Muscle layer of duodenum (tissue), 2 donors: ENCODE data around the gene KANK3.
A peak's percentile ranks its signal among the peaks of the same experiment; 100 is the strongest.
"Not testable (repeated sequence)": the region's sequence is repeated elsewhere in the genome, so short reads cannot be mapped to it uniquely, and the experiment has no call there.

Experiments
- H3K27ac ChIP-seq: one replicate; pipeline ENCODE4 v1.7.0; 2013; ENCODE audit warnings: mild to moderate bottlenecking, low read length
- H3K27me3 ChIP-seq: one replicate; pipeline ENCODE4 v1.7.0; 2013; ENCODE audit warnings: low read depth, mild to moderate bottlenecking, control low read depth, low read length
- H3K36me3 ChIP-seq, 2 donors: one replicate each; pipeline ENCODE4 v1.7.0; 2013; ENCODE audit warnings: low read length in 2 of 2, control low read depth in 1 of 2, mild to moderate bottlenecking in 1 of 2; ENCODE audit not compliant: insufficient read depth in 2 of 2, control insufficient read depth in 1 of 2
- H3K4me1 ChIP-seq, 2 donors: one replicate each; pipeline ENCODE4 v1.7.0; 2013; ENCODE audit warnings: low read length in 2 of 2, mild to moderate bottlenecking in 2 of 2, control low read depth in 1 of 2, moderate library complexity in 1 of 2; ENCODE audit not compliant: insufficient read depth in 2 of 2, control insufficient read depth in 1 of 2
- H3K4me3 ChIP-seq, 2 donors: one replicate each; pipeline ENCODE4 v1.7.0; 2013; ENCODE audit warnings: low read length in 2 of 2, low read depth in 1 of 2, mild to moderate bottlenecking in 1 of 2
- H3K9me3 ChIP-seq, 2 donors: one replicate each; pipeline ENCODE4 v1.7.0; 2013; ENCODE audit warnings: low read length in 2 of 2, control low read depth in 1 of 2, mild to moderate bottlenecking in 1 of 2; ENCODE audit not compliant: control insufficient read depth in 1 of 2
- donor health status: healthy.

KANK3 gene

GRCh38 chr19:8321067-8321985 is 21.7 kb downstream of the KANK3 start, which contains the start of the genes NDUFA7 and RPS28:
TSS of gene NDUFA7 (minus strand) at chr19:8321375. CDS start at chr19:8321358, 17 bp downstream.
TSS of gene RPS28 (plus strand) at chr19:8321496. CDS start at chr19:8321531, 35 bp downstream.
- peaks cover 9 to 34% of the 10 kb centered on the region in 2 donors for H3K4me1 ChIP-seq
- peaks cover 7 to 14% of the 10 kb centered on the region in 2 donors for H3K36me3 ChIP-seq
- H3K4me3 ChIP-seq: peak within 1 kb of the TSS; percentile 95 to 99
- no peaks in the 10 kb centered on the region for H3K9me3 ChIP-seq
- H3K27ac ChIP-seq: peak within 1 kb of the TSS; percentile 98
- no peaks in the 10 kb centered on the region for H3K27me3 ChIP-seq

- Histone ChIP-seq H3K4me3 (peak overlapping the region; percentile 95 to 99), H3K4me1 (peaks cover 9 to 34% of the 10 kb centered on the region in 2 donors), H3K36me3 (peaks cover 9 to 18% of the 10 kb centered on the region in 2 donors), H3K9me3 (no peaks in the 10 kb centered on the region), H3K27ac (peak overlapping the region; percentile 98), H3K27me3 (no peaks in the 10 kb centered on the region)
These were observed 22.4 kb downstream of the KANK3 start for GRCh38 chr19:8320564-8321066.

GRCh38 chr19:8319807-8320520 is 23.1 kb downstream of the KANK3 start:
- no peak overlapping the region for H3K27ac ChIP-seq

GRCh38 chr19:8318835-8319234 is 24.2 kb downstream of the KANK3 start:
- H3K9me3 ChIP-seq, H3K27me3 ChIP-seq, H3K4me3 ChIP-seq, H3K27ac ChIP-seq: not testable (repeated sequence)
- Histone ChIP-seq H3K36me3 (peaks cover 9 to 26% of the 10 kb centered on the region in 2 donors), H3K4me1 (peaks cover 9 to 33% of the 10 kb centered on the region in 2 donors)

More at GRCh38 chr19:8319807-8320520, 23.1 kb downstream of the KANK3 start:
- no peaks in the 10 kb centered on the region for H3K27me3 ChIP-seq
- peaks cover 9 to 21% of the 10 kb centered on the region in 2 donors for H3K36me3 ChIP-seq
- peak overlapping the region; percentile 95 to 99 for H3K4me3 ChIP-seq
- H3K4me1 ChIP-seq: peaks cover 9 to 34% of the 10 kb centered on the region in 2 donors
- no peaks in the 10 kb centered on the region for H3K9me3 ChIP-seq

- Histone ChIP-seq H3K4me3 (no peak overlapping the region), H3K36me3 (peaks cover 4 to 41% of the 10 kb centered on the region in 2 donors), H3K27ac (no peak overlapping the region), H3K4me1 (peaks cover 0 to 13% of the 10 kb centered on the region in 2 donors), H3K27me3 (no peaks in the 10 kb centered on the region), H3K9me3 (no peaks in the 10 kb centered on the region)
These were observed 26.5 kb downstream of the KANK3 start for GRCh38 chr19:8316351-8317125.

- H3K36me3 ChIP-seq: peaks cover 6 to 55% of the 10 kb centered on the region in 2 donors
- not testable (repeated sequence) for H3K27ac ChIP-seq, H3K27me3 ChIP-seq
These were observed 28.0 kb downstream of the KANK3 start for GRCh38 chr19:8314981-8315640.

GRCh38 chr19:8311461-8312260 is 31.4 kb downstream of the KANK3 start:
- H3K27ac ChIP-seq: no peak overlapping the region
- H3K4me3 ChIP-seq: no peak overlapping the region
- no peaks in the 10 kb centered on the region for H3K9me3 ChIP-seq
- H3K27me3 ChIP-seq: no peaks in the 10 kb centered on the region
- peaks cover 6 to 57% of the 10 kb centered on the region in 2 donors for H3K36me3 ChIP-seq
- peaks cover 0 to 24% of the 10 kb centered on the region in 2 donors for H3K4me1 ChIP-seq

More at GRCh38 chr19:8314981-8315640, 28.0 kb downstream of the KANK3 start:
- H3K4me3 ChIP-seq, H3K9me3 ChIP-seq, H3K4me1 ChIP-seq: not testable (repeated sequence)

- Histone ChIP-seq H3K4me1 (peaks cover 0 to 27% of the 10 kb centered on the region in 2 donors), H3K27ac (no peak overlapping the region), H3K36me3 (peaks cover 3 to 51% of the 10 kb centered on the region in 2 donors), H3K27me3 (no peaks in the 10 kb centered on the region), H3K4me3 (no peak overlapping the region), H3K9me3 (no peaks in the 10 kb centered on the region)
These were observed 32.6 kb downstream of the KANK3 start for GRCh38 chr19:8310342-8311055.

- Histone ChIP-seq H3K27me3 (no peaks in the 10 kb centered on the region), H3K4me3 (peak overlapping the region; percentile 66 to 67), H3K4me1 (peaks cover 0 to 27% of the 10 kb centered on the region in 2 donors), H3K9me3 (no peaks in the 10 kb centered on the region), H3K36me3 (peaks cover 3 to 38% of the 10 kb centered on the region in 2 donors), H3K27ac (no peak overlapping the region)
These were observed 34.2 kb downstream of the KANK3 start for GRCh38 chr19:8308891-8309291.
